ENCODE measurements around the gene DDO.
"Not testable (repeated sequence)": the region's sequence is repeated elsewhere in the genome, so short reads cannot be mapped to it uniquely, and the experiment has no call there.

Gene DDO

DNA sequence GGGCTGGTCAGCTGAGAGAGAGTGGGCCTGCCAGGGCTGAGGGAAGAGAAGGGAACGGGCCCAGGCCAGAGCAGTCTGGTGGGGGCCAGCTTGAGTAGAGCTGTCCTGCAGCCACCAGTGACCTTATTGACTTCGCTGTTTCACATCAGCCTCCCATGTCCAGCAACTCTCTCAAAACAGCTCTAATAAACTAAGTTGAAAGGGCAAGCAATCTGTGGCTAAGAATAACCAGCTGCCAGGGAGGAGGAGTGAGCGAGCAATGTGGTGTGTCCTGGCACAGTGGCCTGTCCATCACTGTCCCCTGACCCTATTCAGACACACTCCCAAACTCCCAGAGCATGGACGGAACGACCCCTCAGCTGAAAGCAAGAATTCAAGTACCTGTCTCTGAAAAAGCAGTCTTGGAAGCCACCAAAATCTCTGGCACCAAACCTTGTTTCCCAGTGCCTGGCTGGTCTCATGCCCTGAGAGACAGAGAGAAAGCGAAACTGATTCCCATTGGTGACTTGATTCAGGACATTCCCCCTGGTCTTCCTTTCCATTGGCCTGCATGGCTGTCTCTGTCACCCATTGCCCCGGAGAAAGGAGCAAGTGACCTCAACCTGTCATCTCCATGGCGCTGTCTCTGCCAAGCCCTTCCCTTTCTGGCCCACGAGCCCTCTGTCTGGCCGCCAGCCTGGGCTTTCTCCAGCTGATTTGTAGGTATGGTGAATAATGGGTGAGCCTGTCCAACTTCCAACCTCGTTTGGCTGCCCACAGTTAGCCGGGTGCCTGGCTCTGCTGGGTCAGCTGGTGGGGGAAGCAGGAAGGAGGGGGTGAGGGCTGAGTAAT is at the start of gene DDO:
Gene DDO, minus strand, starts transcription at position 490 of the 831 bp plus-strand sequence. CDS start 2,113 bp downstream, outside the sequence.
- DNase-seq (ENCODE audit: extremely low read depth in 1 of 2, low read depth in 1 of 2), result no peak

DNA sequence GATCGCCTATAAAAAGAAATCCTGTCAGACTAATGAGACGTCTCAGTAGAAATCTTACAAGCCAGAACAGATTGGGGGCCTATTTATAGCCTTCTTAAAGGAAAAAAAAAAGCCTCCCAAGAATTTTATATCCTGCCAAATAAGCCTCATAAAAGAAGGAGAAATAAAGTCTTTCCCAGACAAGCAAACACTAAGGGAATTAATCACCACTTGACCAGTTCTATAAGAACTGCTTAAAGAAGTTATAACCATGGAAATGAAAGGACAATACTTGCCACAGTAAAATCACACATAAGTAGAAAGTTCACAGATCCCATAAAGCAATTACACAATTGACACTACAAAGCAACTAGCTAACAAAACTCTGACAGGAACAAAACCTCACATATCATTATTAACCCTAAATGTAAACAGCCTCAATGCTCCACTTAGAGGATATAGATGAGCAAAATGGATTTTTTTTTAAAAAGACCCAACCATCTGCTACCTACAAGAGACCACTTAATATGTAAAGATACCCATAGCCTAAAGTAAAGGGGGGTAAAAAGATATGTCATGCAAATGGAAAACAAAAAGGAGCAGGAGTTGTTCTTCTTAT is 47.6 kb upstream of the DDO start:
- no peak for DNase-seq (ENCODE audit: extremely low read depth in 1 of 2, low read depth in 1 of 2)

GRCh38 chr6:110461376-110461775 is 46.0 kb upstream of the DDO start:
- no peak for DNase-seq (ENCODE audit: extremely low read depth in 1 of 2, low read depth in 1 of 2)

DNA sequence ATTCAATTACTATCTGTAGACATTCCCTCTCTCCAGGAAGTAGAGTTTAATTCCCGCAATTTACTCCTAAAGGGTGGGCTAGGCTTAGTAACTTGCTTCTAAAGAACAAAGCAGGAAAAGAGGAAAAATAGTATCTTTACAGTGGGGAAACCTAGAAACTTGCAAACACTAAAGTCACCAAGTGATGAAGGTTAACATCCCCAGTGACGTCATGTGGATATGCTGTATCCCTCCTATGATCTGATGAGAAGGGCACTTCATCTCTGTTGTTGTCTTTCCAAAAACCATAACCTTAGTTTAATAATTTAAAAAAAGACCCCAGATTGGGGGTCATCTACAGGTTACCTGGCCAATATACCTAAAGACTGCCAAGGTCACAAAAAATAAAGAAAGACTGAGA is 43.8 kb upstream of the DDO start:
- no peak for DNase-seq (ENCODE audit: extremely low read depth in 1 of 2, low read depth in 1 of 2)

DNA sequence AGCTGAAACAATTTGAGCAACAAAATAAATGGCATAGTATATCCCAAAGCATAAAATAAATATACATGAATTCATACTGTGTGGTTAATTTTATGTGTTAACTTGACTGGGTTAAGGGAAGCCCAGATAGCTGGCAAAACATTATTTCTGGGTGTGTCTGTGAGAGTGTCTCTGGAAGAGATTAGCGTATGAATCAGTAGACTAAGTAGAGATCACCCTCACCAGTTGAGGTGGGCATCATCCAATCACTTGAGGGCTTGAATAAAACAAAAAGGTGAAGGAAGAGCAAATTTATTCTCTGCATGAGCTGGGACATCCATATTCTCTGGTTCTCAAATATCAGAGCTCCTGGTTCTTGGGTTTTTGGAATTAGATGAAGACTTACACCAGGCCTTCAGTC is 43.1 kb upstream of the DDO start:
- DNase-seq (ENCODE audit: extremely low read depth in 1 of 2, low read depth in 1 of 2), result no peak

DNA sequence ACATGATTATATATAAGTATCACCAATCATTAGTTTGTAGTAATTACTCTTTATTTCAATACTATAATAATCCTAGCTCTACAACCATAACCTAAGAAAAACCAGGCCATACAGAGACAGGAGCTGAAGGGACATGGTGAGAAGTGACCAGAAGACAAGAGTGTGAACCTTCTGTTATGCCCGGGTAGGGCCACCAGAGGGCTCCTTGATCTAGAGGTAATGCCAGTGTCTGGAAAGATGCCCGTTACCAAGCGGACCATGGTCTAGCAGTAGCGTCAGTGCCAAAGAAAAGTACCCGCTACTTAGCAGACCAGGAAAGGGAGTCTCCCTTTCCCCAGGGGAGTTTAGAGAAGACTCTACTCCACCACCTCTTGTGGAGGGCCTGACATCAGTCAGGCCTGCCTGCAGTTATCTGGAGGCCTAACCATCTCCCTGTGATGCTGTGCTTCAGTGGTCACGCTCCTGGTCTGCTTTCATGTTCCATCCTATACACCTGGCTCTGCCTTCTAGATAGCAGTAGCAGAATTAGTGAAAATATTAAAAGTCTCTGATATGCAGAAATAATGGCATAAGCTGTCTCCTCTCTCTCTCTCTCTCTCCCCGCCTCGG is 42.3 kb upstream of the DDO start:
- not testable (repeated sequence) for DNase-seq (ENCODE audit: extremely low read depth in 1 of 2, low read depth in 1 of 2)

- no peak for DNase-seq (ENCODE audit: extremely low read depth in 1 of 2, low read depth in 1 of 2)
Measured at GRCh38 chr6:110456694-110457093, 41.3 kb upstream of the DDO start.

DNA sequence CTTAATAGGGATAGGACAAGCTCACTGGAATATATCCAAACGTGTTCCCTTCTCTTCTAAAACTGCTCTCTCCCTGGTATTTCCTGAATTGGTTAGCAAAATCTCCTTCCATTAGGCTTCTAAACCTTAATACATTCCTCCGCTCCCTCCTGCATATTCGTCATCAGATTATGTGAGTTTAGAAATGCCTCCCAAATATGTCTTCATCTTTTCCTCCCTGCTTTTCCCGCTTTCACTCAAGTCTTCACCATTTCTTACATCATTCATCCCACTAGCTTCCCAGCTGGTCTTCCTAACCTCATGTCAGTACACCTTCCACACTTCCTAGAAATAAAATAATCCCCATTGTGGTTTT is 34.1 kb upstream of the DDO start:
- no peak for DNase-seq (ENCODE audit: extremely low read depth in 1 of 2, low read depth in 1 of 2)

DNA sequence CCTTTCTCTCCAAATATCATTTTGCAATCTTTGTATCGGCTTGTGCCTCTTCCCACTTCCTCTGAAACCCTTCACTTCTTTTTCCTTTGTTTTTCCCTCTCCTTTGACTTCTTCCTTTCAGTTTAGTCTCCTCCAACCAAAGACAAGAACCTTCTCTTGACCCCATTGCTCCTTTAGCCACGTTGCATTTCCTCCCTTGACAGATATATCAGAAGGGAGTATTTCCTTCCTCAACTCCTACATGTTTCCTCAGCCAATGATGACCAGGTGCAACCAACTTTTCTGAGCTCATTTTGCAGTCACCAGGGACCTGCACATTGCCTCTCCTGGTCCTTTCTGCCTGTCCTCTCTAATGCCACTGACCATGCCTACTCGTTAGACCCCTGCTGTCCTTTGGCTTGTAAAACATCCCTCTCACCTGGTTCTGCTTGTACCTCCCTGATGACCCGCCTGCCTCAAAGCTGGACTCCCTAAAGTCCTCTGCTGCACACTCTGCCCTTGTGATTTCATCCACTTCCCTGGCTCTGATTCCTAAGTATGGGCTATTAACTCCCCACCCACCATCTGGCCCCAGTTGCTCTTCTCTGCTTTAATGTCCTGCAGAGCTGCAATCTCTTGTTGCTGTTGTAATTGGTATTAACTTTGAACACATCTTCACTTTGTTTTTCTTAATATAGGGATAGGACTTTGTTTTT is 33.6 kb upstream of the DDO start:
- no peak for DNase-seq (ENCODE audit: extremely low read depth in 1 of 2, low read depth in 1 of 2)

GRCh38 chr6:110447761-110448160 is 32.4 kb upstream of the DDO start:
- DNase-seq (ENCODE audit: extremely low read depth in 1 of 2, low read depth in 1 of 2), result no peak

DNA sequence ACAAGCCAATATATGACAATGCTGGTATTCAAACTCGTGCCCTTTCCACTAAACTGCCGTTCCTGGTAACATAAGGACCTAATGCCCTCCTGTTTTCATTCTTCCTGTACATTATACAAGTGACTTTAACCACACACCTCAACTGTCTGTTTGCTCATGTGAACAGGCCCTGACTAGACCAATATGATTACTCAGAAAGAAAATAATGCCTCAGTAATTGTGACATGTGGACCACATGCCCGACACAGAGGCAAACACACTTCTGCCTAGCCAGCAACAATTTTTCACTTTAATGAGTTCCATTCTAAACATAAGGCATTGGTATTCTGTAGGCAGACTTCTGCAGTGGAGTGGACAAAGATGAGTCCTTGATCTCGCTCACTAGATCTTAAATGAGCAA is 31.0 kb upstream of the DDO start:
- DNase-seq (ENCODE audit: extremely low read depth in 1 of 2, low read depth in 1 of 2), result no peak

DNA sequence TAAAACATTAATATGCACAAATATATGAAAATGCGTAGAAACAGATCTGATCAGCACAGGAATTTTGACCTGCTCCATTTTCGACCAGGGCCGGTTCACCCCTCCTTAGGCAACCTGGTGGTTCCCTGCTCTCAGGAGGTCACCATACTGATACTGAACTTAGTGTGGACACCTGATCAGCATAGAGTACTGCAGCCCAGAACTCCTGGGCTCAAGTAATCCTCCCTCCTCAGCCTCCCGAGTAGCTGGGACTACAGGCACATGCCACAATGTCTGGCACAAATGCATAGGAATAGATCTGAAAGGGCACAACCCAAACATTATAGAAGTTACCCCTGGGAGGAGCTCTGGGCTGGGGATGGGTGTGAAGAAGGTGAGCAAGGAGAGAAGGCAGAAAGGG is 24.7 kb upstream of the DDO start:
- no peak for DNase-seq (ENCODE audit: extremely low read depth in 1 of 2, low read depth in 1 of 2)

- no peak for DNase-seq (ENCODE audit: extremely low read depth in 1 of 2, low read depth in 1 of 2)
Measured at GRCh38 chr6:110439356-110439755, 24.0 kb upstream of the DDO start.

DNA sequence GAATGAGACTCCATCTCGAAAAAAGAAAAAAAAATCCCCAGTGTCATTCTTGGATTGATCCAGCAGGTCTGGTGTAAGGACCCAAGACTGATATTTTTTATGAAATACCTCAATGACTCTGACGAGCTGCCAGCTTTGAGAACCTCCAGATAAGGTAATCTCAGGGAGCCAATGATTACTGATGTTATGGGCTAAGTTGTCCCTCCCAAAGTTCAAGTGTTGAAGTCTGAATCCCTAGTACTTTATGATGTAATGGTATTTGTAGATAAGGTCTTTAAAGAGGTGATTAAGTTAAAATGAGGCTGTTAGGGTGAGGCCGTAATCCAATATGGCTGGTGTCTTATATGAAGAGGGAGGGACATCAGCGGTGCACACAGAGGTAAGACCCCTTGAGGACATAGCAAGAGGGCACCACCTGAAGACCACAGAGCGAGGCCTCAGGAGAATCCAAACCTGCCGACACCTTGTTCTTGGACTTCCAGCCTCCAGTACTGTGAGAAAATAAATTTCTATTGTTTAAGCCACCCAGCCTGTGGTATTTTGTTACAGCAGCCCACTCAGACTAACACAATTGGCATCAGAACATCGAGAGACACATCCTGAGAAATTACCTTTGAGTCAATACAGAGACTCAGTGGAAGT is 19.7 kb upstream of the DDO start:
- no peak for DNase-seq (ENCODE audit: extremely low read depth in 1 of 2, low read depth in 1 of 2)

- no peak for DNase-seq (ENCODE audit: extremely low read depth in 1 of 2, low read depth in 1 of 2)
Measured at GRCh38 chr6:110432285-110432900, 17.0 kb upstream of the DDO start.

DNA sequence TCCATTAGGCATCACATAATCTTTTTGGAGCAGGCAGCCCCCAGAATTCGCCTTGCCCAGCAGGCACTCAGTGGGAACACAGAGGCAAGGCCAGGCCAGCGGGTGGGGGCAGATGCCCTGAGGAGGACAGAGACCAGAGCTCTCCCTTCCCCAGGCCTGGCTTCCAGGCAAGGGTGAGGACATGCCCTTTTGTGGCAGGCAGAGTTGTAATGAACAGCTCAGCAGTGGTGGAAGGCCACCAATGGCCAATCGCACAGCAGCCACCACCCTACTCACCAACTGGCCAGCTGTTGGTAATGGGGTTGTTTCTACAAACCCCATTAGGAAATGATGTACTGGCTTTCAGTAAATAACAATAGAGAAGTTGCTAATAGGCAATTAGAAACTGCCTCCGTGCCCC is 15.4 kb upstream of the DDO start:
- DNase-seq (ENCODE audit: extremely low read depth in 1 of 2, low read depth in 1 of 2), result no peak

DNA sequence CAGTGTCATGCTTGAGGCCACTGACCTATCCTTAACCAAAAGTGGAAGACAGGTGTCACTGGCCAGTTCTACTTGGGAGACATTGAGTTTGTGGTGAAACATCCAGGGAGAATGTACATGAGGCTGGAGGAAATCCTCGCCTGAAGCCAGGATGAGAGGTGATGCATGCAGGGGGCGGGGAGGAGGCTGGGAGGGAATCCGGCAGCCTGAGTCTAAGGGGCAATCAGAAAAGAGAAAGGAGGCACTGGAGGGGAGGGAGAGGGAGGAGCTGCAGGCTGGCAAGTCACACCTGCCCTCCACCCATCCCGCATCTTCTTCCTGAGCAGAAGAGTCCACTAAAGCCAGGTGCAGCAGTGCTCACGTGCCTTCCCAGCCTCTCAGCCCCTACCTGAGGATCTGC is 14.9 kb upstream of the DDO start:
- no peak for DNase-seq (ENCODE audit: extremely low read depth in 1 of 2, low read depth in 1 of 2)

DNA sequence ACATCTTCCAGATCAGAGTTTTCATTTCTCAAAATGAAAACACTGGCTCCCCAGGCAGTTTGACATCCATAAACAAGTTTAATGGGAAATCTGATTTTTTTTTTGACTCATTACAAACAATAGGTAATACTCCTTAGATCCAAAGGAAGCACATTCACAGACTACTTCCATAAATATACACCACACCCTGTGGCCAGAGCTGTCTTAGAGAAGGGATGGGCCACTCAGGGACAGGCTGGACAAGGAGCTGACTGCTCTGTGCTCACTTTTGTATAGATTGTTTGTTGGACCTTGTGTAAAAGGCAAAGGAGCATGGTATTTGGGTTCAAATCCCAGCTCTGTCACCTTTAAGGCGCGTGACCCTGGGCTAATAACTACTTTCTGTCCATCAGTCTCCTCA is 12.8 kb upstream of the DDO start:
- DNase-seq (ENCODE audit: extremely low read depth in 1 of 2, low read depth in 1 of 2), result no peak

GRCh38 chr6:110425816-110426215 is 10.4 kb upstream of the DDO start:
- DNase-seq (ENCODE audit: extremely low read depth in 1 of 2, low read depth in 1 of 2), result no peak

GRCh38 chr6:110422444-110422822 is 7.1 kb upstream of the DDO start:
- no peak for DNase-seq (ENCODE audit: extremely low read depth in 1 of 2, low read depth in 1 of 2)

Measured in activated CD8-positive, alpha-beta memory T cell treated with anti-CD3 and anti-CD28 coated beads for 1 hour (primary cell).